Measurements from ENCODE around the gene ATXN10.

GRCh38 chr22:45867118-45867905, 195.7 kb downstream of the ATXN10 start:
- TF ChIP-seq POLR2AphosphoS5 (IDR thresholded peaks at IDR 0.05; ENCODE audit: low read depth) (no peak), CTCF (IDR thresholded peaks at IDR 0.05; ENCODE audit: insufficient read depth, low read length) (no peak), REST (IDR thresholded peaks at IDR 0.05; ENCODE audit: insufficient replicate concordance, low read depth) (no peak)

Measured in HL-60 (cell line).